SJSA1 (cell line): ENCODE measurements around the gene ADGRG6. TPM values are rescaled to one million over a fixed set of nuclear protein-coding genes. Genes with fewer than 3 reads are reported as not detected.
"Not testable (repeated sequence)": the region's sequence is repeated elsewhere in the genome, so short reads cannot be mapped to it uniquely, and the experiment has no call there.

ENCODE experiments used
- DNase-seq, 2 experiments: peaks; one replicate each; pipeline ENCODE4 v3.0.0-alpha.2; 2015 to 2020; ENCODE audit warnings: low spot score in 2 of 2, low read depth in 1 of 2
- H3K27ac ChIP-seq: fragments of 250-450 bp; sonication (Bioruptor Pico); 2 replicates; pipeline ENCODE4 v1.5.1; 2020; ENCODE audit warnings: mild to moderate bottlenecking, moderate library complexity
- H3K27me3 ChIP-seq: fragments of 250-450 bp; sonication (Bioruptor Pico); replicated peaks from 2 replicates; pipeline ENCODE4 v1.5.1; 2020; ENCODE audit warnings: mild to moderate bottlenecking, moderate library complexity
- H3K36me3 ChIP-seq: fragments of 250-450 bp; sonication (Bioruptor Pico); 2 replicates; pipeline ENCODE4 v1.5.1; 2020; ENCODE audit warnings: mild to moderate bottlenecking
- H3K4me1 ChIP-seq: fragments of 250-450 bp; sonication (Bioruptor Pico); replicated peaks from 2 replicates; pipeline ENCODE4 v1.6.1; 2021; ENCODE audit warnings: mild to moderate bottlenecking
- H3K4me3 ChIP-seq: fragments of 250-450 bp; sonication (Bioruptor Pico); 2 replicates; pipeline ENCODE4 v1.5.1; 2020; ENCODE audit warnings: mild to moderate bottlenecking
- H3K9me3 ChIP-seq: fragments of 250-450 bp; sonication (Bioruptor Pico); replicated peaks from 2 replicates; pipeline ENCODE4 v1.5.1; 2020; ENCODE audit warnings: mild to moderate bottlenecking
- total RNA-seq: library from RNA; depleted of rRNA; stranded (reverse); fragments of >200 nt; shearing (Covaris generic); gene quantifications from 2 replicates; pipeline ENCODE4 v1.2.3, GENCODE V29; 2014

Gene ADGRG6
- total RNA-seq, 1 experiment from 2014 or later: 4.5 TPM

GRCh38 chr6:142429195-142429594 is 127.4 kb downstream of the ADGRG6 start:
- H3K4me3 ChIP-seq: no peak overlapping the region
- no peak for DNase-seq
- H3K27me3 ChIP-seq: no peaks in the 10 kb centered on the region
- H3K27ac ChIP-seq: no peak overlapping the region
- H3K9me3 ChIP-seq: 0 out of 2 replicates have a peak, but pooled peaks cover 4% of the 10 kb centered on the region
- no peaks in the 10 kb centered on the region for H3K36me3 ChIP-seq
- H3K4me1 ChIP-seq: no peaks in the 10 kb centered on the region

GRCh38 chr6:142433419-142433818 is 131.6 kb downstream of the ADGRG6 start:
- Histone ChIP-seq H3K4me1 (no peaks in the 10 kb centered on the region), H3K36me3 (0 out of 2 replicates have a peak, but pooled peaks cover 2% of the 10 kb centered on the region), H3K27me3 (no peaks in the 10 kb centered on the region), H3K9me3 (0 out of 2 replicates have a peak, but pooled peaks cover 2% of the 10 kb centered on the region), H3K27ac (no peak overlapping the region), H3K4me3 (no peak overlapping the region)
- DNase-seq: no peak

GRCh38 chr6:142438898-142439297 is 137.1 kb downstream of the ADGRG6 start:
- no peak overlapping the region for H3K27ac ChIP-seq
- no peaks in the 10 kb centered on the region for H3K27me3 ChIP-seq
- no peak overlapping the region for H3K4me3 ChIP-seq
- no peaks in the 10 kb centered on the region for H3K4me1 ChIP-seq
- DNase-seq: no peak
- no peaks in the 10 kb centered on the region for H3K9me3 ChIP-seq
- H3K36me3 ChIP-seq: 0 out of 2 replicates have a peak, but pooled peaks cover 2% of the 10 kb centered on the region

GRCh38 chr6:142440600-142441293 is 138.9 kb downstream of the ADGRG6 start:
- Histone ChIP-seq H3K4me3 (no peak overlapping the region), H3K27ac (no peak overlapping the region), H3K36me3 (no peaks in the 10 kb centered on the region), H3K4me1 (no peaks in the 10 kb centered on the region), H3K9me3 (no peaks in the 10 kb centered on the region), H3K27me3 (no peaks in the 10 kb centered on the region)
- DNase-seq: no peak

GRCh38 chr6:142441716-142442115 is 139.9 kb downstream of the ADGRG6 start:
- DNase-seq: no peak
- no peaks in the 10 kb centered on the region for H3K27me3 ChIP-seq
- H3K36me3 ChIP-seq: no peaks in the 10 kb centered on the region

GRCh38 chr6:142443102-142443501 is 141.3 kb downstream of the ADGRG6 start:
- Histone ChIP-seq H3K4me1 (no peaks in the 10 kb centered on the region), H3K36me3 (no peaks in the 10 kb centered on the region), H3K27ac (no peak overlapping the region), H3K27me3 (no peaks in the 10 kb centered on the region), H3K4me3 (no peak overlapping the region), H3K9me3 (no peaks in the 10 kb centered on the region)
- no peak for DNase-seq

More at GRCh38 chr6:142441716-142442115, 139.9 kb downstream of the ADGRG6 start:
- H3K4me3 ChIP-seq: no peak overlapping the region
- no peaks in the 10 kb centered on the region for H3K4me1 ChIP-seq
- H3K9me3 ChIP-seq: no peaks in the 10 kb centered on the region
- H3K27ac ChIP-seq: no peak overlapping the region

- Histone ChIP-seq H3K36me3 (no peaks in the 10 kb centered on the region), H3K27ac (no peak overlapping the region), H3K4me3 (no peak overlapping the region), H3K4me1 (no peaks in the 10 kb centered on the region), H3K27me3 (no peaks in the 10 kb centered on the region), H3K9me3 (no peaks in the 10 kb centered on the region)
- no peak for DNase-seq
Measured at GRCh38 chr6:142443532-142443931, 141.7 kb downstream of the ADGRG6 start.

GRCh38 chr6:142444376-142444775 is 142.6 kb downstream of the ADGRG6 start:
- Histone ChIP-seq H3K27me3 (no peaks in the 10 kb centered on the region), H3K4me1 (no peaks in the 10 kb centered on the region), H3K27ac (no peak overlapping the region), H3K4me3 (no peak overlapping the region), H3K36me3 (no peaks in the 10 kb centered on the region), H3K9me3 (no peaks in the 10 kb centered on the region)
- no peak for DNase-seq

GRCh38 chr6:142444881-142445301 is 143.1 kb downstream of the ADGRG6 start:
- Histone ChIP-seq H3K4me3 (no peak overlapping the region), H3K27me3 (no peaks in the 10 kb centered on the region), H3K36me3 (no peaks in the 10 kb centered on the region), H3K4me1 (no peaks in the 10 kb centered on the region), H3K9me3 (no peaks in the 10 kb centered on the region), H3K27ac (no peak overlapping the region)
- DNase-seq: no peak

GRCh38 chr6:142446168-142446567 is 144.4 kb downstream of the ADGRG6 start:
- no peak for DNase-seq
- no peaks in the 10 kb centered on the region for H3K4me1 ChIP-seq
- H3K27me3 ChIP-seq: no peaks in the 10 kb centered on the region
- no peaks in the 10 kb centered on the region for H3K9me3 ChIP-seq
- no peak overlapping the region for H3K4me3 ChIP-seq
- H3K27ac ChIP-seq: no peak overlapping the region
- H3K36me3 ChIP-seq: no peaks in the 10 kb centered on the region

GRCh38 chr6:142446576-142446975 is 144.8 kb downstream of the ADGRG6 start:
- no peaks in the 10 kb centered on the region for H3K36me3 ChIP-seq
- no peaks in the 10 kb centered on the region for H3K4me1 ChIP-seq
- H3K27ac ChIP-seq: no peak overlapping the region
- H3K27me3 ChIP-seq: no peaks in the 10 kb centered on the region
- no peaks in the 10 kb centered on the region for H3K9me3 ChIP-seq
- no peak for DNase-seq
- no peak overlapping the region for H3K4me3 ChIP-seq

- no peak for DNase-seq
- Histone ChIP-seq H3K4me1 (no peaks in the 10 kb centered on the region), H3K27me3 (no peaks in the 10 kb centered on the region), H3K36me3 (no peaks in the 10 kb centered on the region), H3K4me3 (no peak overlapping the region), H3K27ac (no peak overlapping the region), H3K9me3 (no peaks in the 10 kb centered on the region)
Measured at GRCh38 chr6:142448091-142448729, 146.4 kb downstream of the ADGRG6 start.

GRCh38 chr6:142450856-142451255 is 149.0 kb downstream of the ADGRG6 start:
- not testable (repeated sequence) for H3K36me3 ChIP-seq, DNase-seq, H3K4me3 ChIP-seq, H3K4me1 ChIP-seq, H3K9me3 ChIP-seq, H3K27me3 ChIP-seq, H3K27ac ChIP-seq

GRCh38 chr6:142452993-142453392 is 151.2 kb downstream of the ADGRG6 start:
- Histone ChIP-seq H3K27me3 (no peaks in the 10 kb centered on the region), H3K9me3 (peaks cover 3% of the 10 kb centered on the region; the same call in 1 of the 2 replicates), H3K36me3 (no peaks in the 10 kb centered on the region), H3K4me1 (peaks cover 11% of the 10 kb centered on the region), H3K27ac (no peak overlapping the region), H3K4me3 (no peak overlapping the region)
- DNase-seq: no peak
